ENCODE data around the gene ABCB6.

The ABCB6 gene

DNA sequence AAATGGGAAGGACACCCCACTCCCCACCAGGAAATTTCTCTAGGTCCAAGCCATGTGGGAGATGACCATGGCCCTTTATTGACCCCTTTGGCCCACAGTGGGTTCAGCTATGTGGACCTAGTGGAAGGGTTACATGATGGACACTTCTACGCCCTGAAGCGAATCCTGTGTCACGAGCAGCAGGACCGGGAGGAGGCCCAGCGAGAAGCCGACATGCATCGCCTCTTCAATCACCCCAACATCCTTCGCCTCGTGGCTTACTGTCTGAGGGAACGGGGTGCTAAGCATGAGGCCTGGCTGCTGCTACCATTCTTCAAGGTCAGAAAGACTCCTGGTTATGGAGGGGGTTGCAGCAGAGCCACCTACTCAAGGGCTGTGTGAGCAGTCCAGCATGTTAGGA, 27.8 kb upstream of the ABCB6 start:
- in situ Hi-C loops (cut with HindIII; ENCODE audit: low sequenced_read_pairs) = no loop called here

GRCh38 chr2:219245899-219246230, 27.1 kb upstream of the ABCB6 start:
- in situ Hi-C loops (cut with HindIII; ENCODE audit: low sequenced_read_pairs) = no loop called here

DNA sequence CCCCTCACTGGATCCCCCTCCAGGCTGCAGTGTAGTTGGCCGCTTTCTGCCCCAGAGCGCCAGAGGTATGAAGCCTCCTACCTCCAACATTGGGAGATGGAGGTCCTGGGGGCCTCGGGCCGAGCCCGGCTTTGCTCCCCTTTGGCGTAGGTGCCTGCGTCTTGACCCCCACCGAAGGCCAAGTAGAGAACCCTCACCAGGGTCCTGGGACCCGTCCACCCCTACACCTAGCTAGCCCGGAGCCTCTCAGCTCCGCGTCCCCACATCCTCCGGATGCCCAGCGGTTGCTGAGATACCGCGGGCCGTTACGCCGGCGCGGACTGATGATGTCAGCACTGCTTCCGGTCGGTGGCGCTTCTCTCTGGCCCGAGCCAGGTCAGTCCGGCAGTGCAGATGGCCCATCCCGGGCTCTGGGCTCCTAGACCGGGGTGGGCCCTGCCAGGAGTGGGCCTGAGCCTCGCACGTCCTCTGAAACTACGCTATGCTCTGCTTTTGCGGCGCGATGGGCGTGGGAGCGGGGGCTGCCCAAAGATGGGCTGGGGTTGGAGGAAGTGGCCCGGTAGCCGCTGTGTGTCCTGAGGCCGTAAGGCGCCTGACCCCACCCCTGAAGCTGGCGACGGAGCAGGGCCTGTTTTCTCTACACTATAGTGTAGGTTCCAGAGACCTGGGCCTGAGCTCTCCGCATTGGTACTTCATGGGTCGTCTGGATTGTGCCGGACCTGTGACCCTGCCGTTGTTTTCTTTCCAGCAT, 26.6 kb upstream of the ABCB6 start, which contains the start of the genes GLB1L and STK16:
Gene GLB1L (minus strand): TSS at position 297 of the 751 bp plus-strand sequence. CDS start 1,871 bp downstream, outside the sequence.
Gene STK16 (plus strand): TSS at position 332 of the 751 bp plus-strand sequence. CDS start 521 bp downstream, outside the sequence.
- in situ Hi-C loops (cut with HindIII; ENCODE audit: low sequenced_read_pairs) = no loop called here

DNA sequence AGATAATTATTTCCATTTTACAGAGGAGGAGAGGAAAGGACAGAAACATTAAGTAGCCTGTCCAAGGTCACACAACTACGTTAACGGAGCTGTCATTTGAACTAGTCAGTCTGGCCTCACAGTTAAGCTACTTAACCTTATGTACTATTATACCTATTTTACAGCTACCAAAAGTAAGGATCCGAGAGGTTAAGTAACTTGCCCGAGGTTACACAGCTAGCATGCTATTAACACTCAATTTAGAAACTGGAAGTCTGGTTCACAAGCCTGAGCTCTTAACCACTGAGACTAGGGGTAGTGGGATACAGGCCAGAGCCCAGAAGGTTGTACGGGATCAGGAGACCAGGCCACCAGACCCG, 26.0 kb upstream of the ABCB6 start:
- in situ Hi-C loops (cut with HindIII; ENCODE audit: low sequenced_read_pairs) = no loop called here

DNA sequence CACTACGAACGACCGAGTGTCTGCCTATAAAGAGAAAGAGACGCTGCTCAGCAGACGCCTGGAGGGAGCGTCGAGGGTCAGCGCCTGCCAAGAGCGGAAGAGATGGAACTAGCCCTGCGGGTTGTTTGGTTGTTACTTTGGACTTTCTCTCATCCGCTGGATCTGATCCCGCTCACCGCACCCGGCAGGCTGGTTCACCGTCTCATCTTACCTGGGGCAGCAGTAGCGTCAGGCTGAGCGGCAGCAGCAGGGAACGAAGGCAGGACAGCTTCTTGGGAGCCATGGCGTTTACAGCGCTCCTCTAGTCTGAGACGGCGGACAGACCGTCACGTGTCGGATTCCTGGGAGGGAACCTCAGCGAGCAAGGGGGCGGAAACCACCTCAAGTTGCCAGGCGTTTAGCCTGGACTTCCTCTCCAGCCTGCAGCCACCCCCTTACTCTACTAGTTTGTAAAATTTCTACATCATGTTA, 24.6 kb upstream of the ABCB6 start:
- in situ Hi-C loops (cut with HindIII; ENCODE audit: low sequenced_read_pairs) = no loop called here

DNA sequence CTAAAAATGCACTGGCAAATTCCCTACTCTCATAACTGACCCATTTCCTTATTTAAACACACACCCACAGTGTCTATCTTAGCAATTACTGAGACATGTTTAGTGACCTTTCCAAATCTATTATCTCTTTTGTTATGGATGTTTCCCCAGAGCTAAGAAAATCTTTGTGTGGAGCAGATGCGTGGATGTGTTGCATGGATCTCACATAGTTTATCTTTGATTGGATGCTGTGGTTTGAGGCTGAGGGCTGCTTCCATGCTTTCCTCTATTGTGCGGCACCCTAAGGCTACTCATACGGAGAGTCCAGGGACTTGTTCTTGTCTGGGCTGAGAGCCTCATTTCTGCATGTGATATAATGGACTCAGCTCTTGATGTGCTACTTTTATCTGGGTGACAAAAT, 15.6 kb upstream of the ABCB6 start:
- in situ Hi-C loops (cut with HindIII; ENCODE audit: low sequenced_read_pairs) = no loop called here

DNA sequence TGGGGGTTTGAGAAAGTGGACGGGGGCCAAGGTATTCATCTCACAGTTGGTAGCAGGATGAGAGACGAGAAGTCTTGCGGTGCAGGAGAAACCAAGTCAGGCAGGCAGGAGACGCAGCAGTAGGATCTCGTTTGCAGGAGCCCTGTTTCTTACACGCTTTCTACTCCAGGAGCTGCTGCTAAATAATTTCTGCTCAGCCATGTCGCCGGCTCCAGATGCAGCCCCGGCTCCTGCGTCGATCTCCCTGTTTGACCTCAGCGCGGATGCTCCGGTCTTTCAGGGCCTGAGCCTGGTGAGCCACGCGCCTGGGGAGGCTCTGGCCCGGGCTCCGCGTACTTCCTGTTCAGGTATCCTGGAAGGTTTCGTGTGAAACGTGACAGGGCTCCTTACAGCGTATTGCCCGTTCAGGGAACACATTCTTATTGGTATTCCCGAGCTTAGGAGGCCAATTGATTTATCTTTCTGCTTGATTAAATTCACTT, 11.3 kb upstream of the ABCB6 start:
- in situ Hi-C loops (cut with HindIII; ENCODE audit: low sequenced_read_pairs) = no loop called here

DNA sequence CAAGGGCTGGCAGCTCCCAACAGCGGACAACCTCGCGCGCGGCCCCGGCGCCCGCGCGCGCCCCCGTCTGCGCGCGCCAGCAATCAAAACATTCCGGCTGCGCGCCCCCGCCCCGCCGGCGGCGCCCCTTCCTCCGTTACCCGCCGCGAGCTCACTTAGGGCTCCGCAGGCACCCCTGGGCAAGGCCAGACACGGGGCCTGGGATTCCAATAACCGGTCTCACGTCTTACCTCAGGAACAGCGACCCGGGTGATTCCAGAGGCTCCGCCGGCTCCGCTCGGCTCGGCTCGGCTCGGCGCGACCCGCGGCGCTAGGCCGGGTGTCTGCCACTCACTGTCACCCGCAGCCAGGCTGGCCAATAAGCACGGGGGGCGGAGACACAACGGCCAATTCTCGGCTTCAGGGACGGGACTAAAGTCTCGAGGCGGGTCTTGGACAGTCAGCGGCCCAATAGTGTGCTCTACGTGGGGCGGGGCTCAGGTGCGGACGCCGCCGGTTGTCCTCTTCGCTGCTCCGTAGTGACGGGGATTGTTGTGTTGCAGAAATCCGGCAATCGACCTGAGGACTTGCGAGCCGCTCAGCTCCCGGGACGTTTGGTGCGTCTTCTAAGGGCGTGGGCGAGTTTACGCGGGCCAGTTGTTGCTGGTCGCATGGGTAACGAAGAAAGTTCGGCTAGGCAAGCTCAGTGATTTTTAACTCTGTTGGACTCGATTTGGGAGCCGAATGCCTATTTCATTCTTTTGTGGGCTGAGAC, 10.7 kb upstream of the ABCB6 start, which contains the start of the genes ANKZF1 and ATG9A:
Gene ANKZF1 (plus strand): TSS at position 502 of the 754 bp plus-strand sequence. CDS start 452 bp downstream, outside the sequence.
Gene ATG9A (minus strand): TSS at position 332 of the 754 bp plus-strand sequence. CDS start 1,612 bp downstream, outside the sequence.
- in situ Hi-C loops (cut with HindIII; ENCODE audit: low sequenced_read_pairs) = no loop called here

DNA sequence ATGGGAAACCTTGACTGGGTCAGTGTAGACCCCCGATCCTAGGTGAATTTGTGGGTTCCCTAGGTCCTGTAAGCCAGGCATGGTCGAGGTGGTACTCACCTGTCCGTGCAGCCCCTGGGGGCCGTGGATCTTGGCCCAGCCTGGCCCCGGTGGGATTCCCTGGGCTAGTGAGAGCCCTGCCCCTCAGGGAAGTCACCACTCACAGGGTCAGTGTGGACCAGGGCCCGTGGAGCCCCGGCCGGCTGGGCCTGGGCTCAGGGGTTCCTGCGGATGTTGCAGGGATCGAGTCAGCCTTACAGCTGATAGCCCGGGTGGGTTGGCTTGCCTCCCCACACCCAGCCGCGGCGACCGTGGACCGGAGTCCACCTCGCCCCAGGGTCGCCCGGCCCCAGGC, 10.2 kb upstream of the ABCB6 start:
- in situ Hi-C loops (cut with HindIII; ENCODE audit: low sequenced_read_pairs) = no loop called here

DNA sequence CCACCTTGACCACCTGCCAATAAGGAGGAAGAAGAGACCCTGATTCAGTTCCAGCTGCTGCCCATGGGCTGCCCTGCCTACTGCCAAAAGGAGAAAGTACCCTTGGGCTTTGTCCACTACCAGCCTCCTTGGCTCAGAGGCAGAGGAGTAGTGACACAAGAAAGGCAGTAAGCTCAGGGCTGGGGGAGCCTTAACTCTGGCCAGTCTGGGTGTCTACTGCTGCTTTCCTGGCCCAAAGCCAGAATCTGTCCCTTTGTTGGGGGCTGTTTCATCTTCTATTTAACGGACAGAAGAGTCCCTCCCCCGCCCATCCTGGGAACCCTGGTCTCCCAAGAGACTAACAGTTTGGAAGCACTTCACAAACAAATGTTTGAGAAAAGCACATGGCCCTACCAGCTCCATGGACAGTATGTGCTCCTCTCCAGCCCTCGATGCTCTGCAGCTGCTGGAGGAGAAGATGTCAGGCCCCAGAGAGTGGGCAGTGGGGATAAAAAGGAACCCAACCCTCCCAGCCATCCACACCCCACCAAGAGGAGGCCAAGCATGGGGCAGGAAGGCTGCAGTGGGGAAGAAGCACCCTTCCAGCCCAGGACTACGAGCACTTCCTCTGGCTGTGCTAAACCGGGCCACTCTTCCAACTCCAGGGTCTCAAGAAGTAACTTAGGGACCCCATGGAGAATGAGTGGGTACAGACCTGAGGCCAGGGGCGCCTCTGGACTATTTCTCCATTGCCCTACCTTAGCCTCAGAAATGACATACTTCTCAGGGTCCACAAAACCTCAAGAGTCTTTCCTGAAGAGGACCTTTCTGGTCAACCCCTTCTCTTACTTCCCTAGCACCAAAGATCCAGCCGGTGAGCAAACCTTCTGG, 9.5 kb upstream of the ABCB6 start:
- in situ Hi-C loops (cut with HindIII; ENCODE audit: low sequenced_read_pairs) = no loop called here

DNA sequence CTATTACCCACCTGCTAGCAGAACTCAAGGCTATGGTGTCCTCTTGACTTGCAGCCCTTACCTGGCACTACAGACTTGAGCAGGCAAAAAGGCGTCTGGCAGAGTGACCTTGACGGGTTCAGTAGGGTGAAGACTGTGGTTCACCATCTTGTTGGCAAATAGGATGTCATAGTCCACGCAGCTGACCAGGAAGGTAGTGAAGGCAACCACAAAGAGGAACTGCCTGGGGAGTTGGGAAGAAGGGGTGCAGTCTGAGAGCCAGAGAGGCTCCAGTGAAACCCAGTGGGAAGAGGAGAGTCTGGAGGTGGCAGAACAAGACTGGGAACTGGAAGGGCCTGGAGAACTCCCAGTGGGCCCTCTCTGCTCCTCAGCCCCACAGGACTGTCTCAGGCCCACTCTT, 6.6 kb upstream of the ABCB6 start:
- in situ Hi-C loops (cut with HindIII; ENCODE audit: low sequenced_read_pairs) = no loop called here

DNA sequence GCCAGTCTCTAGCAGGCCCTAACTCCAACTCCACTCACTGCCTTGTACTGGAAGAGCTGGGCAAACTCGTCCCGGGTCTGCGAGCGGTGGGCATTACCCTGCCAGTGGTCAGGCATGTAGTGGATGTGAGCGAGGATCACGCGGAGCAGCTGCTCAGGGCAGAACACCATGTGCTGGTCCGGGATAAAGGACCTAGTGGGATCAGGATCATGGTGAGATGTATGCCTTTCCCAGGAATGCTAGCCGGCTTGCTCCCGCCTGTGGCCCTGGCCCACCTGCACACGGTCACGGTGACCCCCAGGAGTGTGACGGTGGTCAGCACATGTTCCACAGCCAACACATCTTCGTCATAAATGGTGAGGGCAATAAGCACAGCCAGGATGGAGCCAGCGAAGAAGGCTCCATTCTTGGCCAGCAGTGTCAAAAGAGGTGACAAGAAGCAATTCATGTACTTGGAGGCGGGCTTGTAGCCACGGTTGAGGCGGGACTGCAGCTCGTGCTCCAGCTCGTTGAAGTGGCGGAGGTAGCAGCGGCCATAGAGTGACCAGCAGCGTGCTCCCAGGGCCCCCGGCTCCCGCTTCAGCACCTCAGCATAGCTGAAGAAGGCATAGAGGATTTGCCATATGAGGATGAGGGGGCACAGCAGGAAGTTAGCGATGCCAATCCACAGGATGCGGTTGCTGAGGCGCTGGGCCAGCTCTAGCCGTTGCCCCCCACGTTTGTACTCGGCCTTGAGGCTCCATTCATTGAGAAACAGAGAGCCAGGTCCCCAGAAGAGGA, 5.3 kb upstream of the ABCB6 start:
- in situ Hi-C loops (cut with HindIII; ENCODE audit: low sequenced_read_pairs) = no loop called here

GRCh38 chr2:219221957-219222518, 3.3 kb upstream of the ABCB6 start:
- in situ Hi-C loops (cut with HindIII; ENCODE audit: low sequenced_read_pairs) = no loop called here

GRCh38 chr2:219220652-219221402, 2.1 kb upstream of the ABCB6 start:
- in situ Hi-C loops (cut with HindIII; ENCODE audit: low sequenced_read_pairs) = no loop called here

DNA sequence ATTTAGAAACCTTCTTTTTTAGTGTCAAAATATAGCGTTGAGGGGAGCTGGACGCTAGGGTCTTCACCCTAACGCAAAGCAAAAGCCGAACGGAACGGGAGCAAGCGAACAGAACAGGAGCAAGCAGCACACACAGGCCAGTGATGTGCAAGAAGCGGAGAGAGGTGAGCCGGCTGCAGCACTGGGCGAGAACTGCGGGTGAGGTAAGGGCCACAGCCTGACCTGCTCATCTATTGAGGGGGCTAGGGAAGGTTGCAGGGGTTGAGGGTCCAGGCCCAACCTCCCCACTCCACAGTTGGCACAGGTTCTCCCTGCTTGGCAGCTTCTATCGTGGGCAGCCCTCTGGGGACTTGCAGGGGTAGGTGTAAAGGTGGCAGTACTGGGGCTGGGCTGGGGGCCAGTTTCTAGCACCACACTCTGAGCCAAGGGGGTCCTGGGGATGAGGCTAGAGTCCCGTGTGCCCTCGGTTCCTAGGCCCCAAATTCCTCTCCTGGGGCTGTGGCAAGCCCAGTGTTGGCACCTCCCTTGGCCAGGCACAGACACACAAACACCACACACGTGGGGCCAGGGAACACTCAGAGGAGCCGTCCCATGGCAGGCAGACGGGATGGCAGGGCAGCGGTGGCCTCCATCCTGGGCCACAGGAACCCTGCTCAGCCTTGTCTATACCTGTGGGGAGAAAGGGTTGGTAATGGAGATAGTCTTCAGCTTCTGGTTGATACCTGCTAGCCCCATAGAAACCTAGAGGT, 1.2 kb upstream of the ABCB6 start:
- in situ Hi-C loops (cut with HindIII; ENCODE audit: low sequenced_read_pairs) = no loop called here

GRCh38 chr2:219218217-219218731, 484 bp downstream of the ABCB6 start:
- in situ Hi-C loops (cut with HindIII; ENCODE audit: low sequenced_read_pairs) = no loop called here

- in situ Hi-C loops (cut with HindIII; ENCODE audit: low sequenced_read_pairs) = no loop called here
Observed at GRCh38 chr2:219216535-219216915, 2.2 kb downstream of the ABCB6 start.

DNA sequence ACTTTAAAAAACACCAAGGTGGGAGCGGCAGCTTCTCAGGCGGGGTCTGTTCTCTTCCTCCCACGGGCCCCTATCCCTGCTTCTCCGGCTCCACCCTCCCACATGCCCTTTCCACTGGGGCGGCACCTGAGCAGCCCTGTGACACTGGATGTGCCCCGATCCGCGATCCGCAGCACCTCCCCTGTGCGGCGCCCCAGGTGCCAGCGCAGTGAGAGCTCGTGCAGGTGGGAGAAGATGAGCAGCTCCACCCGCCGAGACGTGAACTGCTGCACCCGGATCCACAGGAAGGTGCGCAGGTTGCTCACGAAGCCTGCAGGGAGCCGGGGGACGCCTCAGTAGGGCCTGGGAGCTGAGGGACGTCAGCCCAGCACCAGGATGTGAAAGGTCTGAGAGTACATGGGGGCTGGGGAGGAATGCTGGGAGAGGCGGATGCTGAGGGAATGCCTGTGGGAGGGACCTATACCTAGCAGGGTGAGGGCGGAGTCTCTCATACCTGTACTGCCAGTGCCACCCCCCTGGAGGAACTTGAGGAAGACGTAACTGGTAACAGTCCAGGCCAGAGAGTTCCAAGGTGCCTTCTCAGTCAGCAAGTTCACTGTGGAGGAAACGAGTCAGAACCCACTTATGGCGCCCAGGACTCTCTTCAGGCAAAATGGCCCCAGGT, 2.8 kb downstream of the ABCB6 start:
- in situ Hi-C loops (cut with HindIII; ENCODE audit: low sequenced_read_pairs) = no loop called here
